ENCODE measurements around the gene ANTXR2. TPM values are rescaled to one million over a fixed set of nuclear protein-coding genes. Genes with fewer than 3 reads are reported as not detected.

ANTXR2 gene
- polyA plus RNA-seq, 1 experiment = 105 TPM

- no peak for TF ChIP-seq CTCF (IDR thresholded peaks at IDR 0.05; ENCODE audit: low read depth, low read length)
- Histone ChIP-seq H3K27me3 (ENCODE audit: control insufficient read depth, insufficient read depth, low read length) (no peaks in the 10 kb centered on the region), H3K9me3 (ENCODE audit: control insufficient read depth, insufficient read depth, low read length) (peaks cover 8% of the 10 kb centered on the region; the same call in 1 of the 2 replicates), H3K4me3 (ENCODE audit: low read depth, low read length) (no peak overlapping the region), H3K27ac (ENCODE audit: low read depth, low read length) (no peak overlapping the region)
- DNase-seq (ENCODE audit: low read depth, low spot score) = no peak
- CTCF ChIA-PET = no interaction called here
- POLR2A ChIA-PET = no interaction called here
These were observed 3.1 kb upstream of the ANTXR2 start for GRCh38 chr4:80075995-80076675.

GRCh38 chr4:80074651-80075050 is 1.6 kb upstream of the ANTXR2 start:
- POLR2A ChIA-PET = no interaction called here
- TF ChIP-seq CTCF (IDR thresholded peaks at IDR 0.05; ENCODE audit: low read depth, low read length) = no peak
- H3K27me3 ChIP-seq (ENCODE audit: control insufficient read depth, insufficient read depth, low read length) = no peaks in the 10 kb centered on the region
- no peak for DNase-seq (ENCODE audit: low read depth, low spot score)
- no peak overlapping the region for H3K4me3 ChIP-seq (ENCODE audit: low read depth, low read length)
- CTCF ChIA-PET = interaction anchor here (0.9 to 1.6 kb wide), 2 partner anchors 110 to 137 kb away, joined by 3 to 6 read pairs; no protein-coding TSS in a partner anchor
- H3K9me3 ChIP-seq (ENCODE audit: control insufficient read depth, insufficient read depth, low read length) = peaks cover 8% of the 10 kb centered on the region; the same call in 1 of the 2 replicates
- no peak overlapping the region for H3K27ac ChIP-seq (ENCODE audit: low read depth, low read length)

GRCh38 chr4:80074069-80074468 is 1.0 kb upstream of the ANTXR2 start:
- Histone ChIP-seq H3K4me3 (ENCODE audit: low read depth, low read length) (no peak overlapping the region), H3K27me3 (ENCODE audit: control insufficient read depth, insufficient read depth, low read length) (no peaks in the 10 kb centered on the region), H3K27ac (ENCODE audit: low read depth, low read length) (peak overlapping the region; percentile 85), H3K9me3 (ENCODE audit: control insufficient read depth, insufficient read depth, low read length) (peaks cover 5% of the 10 kb centered on the region; the same call in 1 of the 2 replicates)
- CTCF ChIA-PET = interaction anchor here (0.6 to 2.0 kb wide), 7 partner anchors 44 to 979 kb away, joined by 3 to 10 read pairs (median 4); no protein-coding TSS in a partner anchor
- POLR2A ChIA-PET = interaction anchor here (0.7 to 2.3 kb wide), 4 partner anchors 110 to 193 kb away, joined by 3 to 25 read pairs (median 6); partner anchors contain the start of genes FGF5 and PRDM8
- TF ChIP-seq CTCF (IDR thresholded peaks at IDR 0.05; ENCODE audit: low read depth, low read length) = no peak
- DNase-seq (ENCODE audit: low read depth, low spot score) = no peak

- Histone ChIP-seq H3K27me3 (ENCODE audit: control insufficient read depth, insufficient read depth, low read length) (no peaks in the 10 kb centered on the region), H3K9me3 (ENCODE audit: control insufficient read depth, insufficient read depth, low read length) (peaks cover 4% of the 10 kb centered on the region; the same call in 1 of the 2 replicates), H3K27ac (ENCODE audit: low read depth, low read length) (peak overlapping the region; percentile 85), H3K4me3 (ENCODE audit: low read depth, low read length) (peak overlapping the region; percentile 83)
- POLR2A ChIA-PET = interaction anchor here (0.7 to 2.3 kb wide), 10 partner anchors 24 to 1134 kb away, joined by 3 to 25 read pairs (median 4); partner anchors contain the start of genes FGF5 and PRDM8
- no peak for TF ChIP-seq CTCF (IDR thresholded peaks at IDR 0.05; ENCODE audit: low read depth, low read length)
- CTCF ChIA-PET = interaction anchor here (0.6 to 2.0 kb wide), 8 partner anchors 28 to 980 kb away, joined by 3 to 10 read pairs (median 4); no protein-coding TSS in a partner anchor
- DNase-seq (ENCODE audit: low read depth, low spot score) = no peak
These were observed 512 bp upstream of the ANTXR2 start for GRCh38 chr4:80073473-80074008.
